ENCODE measurements around the gene GSTP1.
"Not testable (repeated sequence)": the region's sequence is repeated elsewhere in the genome, so short reads cannot be mapped to it uniquely, and the experiment has no call there.

The GSTP1 gene

GRCh38 chr11:67564230-67564629 lies 19.4 kb upstream of the GSTP1 start:
- DNase-seq = no peak

GRCh38 chr11:67571443-67571842 lies 12.2 kb upstream of the GSTP1 start:
- DNase-seq = no peak

DNA sequence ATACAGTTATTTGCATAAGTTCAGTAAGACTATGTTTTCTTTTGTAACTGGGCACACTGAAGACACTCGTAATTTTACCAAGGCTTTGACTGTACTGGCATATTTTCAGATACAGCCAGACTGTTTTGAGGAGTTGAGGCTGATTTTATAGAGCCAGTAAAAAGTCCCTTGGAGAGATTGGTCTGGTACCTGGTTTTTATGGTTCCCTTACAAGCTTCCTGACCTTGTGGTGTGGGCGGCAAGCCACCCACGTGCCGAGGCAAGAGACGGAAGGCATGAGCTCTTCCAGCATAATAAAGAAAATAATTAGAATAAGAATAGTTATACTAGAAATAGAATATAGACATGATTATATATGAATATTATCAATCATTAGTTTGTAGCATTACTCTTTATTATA lies 11.3 kb upstream of the GSTP1 start:
- no peak for DNase-seq

- DNase-seq = no peak
These were observed 10.7 kb upstream of the GSTP1 start for GRCh38 chr11:67572747-67573419.

DNA sequence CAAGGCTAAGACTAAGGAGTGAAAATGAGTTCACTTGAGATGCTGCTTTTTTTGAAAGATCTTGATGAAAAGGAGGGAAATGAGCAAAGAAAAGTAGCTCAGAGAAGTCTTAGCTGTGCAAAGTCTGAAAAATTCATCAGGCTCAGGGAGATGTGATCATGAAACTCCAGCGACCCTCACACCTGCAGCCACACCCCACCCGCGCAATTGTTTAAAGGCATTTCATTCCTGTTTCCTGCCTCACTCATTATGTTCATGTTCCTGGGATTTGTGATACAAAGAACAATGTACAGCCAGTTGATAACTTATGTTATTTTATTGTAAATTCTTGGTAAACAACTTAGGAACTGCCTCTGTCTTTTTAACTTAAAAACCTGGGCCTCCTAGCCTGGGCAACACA lies 8.7 kb upstream of the GSTP1 start:
- DNase-seq = no peak

GRCh38 chr11:67576735-67577475 lies 6.7 kb upstream of the GSTP1 start:
- DNase-seq = no peak

DNA sequence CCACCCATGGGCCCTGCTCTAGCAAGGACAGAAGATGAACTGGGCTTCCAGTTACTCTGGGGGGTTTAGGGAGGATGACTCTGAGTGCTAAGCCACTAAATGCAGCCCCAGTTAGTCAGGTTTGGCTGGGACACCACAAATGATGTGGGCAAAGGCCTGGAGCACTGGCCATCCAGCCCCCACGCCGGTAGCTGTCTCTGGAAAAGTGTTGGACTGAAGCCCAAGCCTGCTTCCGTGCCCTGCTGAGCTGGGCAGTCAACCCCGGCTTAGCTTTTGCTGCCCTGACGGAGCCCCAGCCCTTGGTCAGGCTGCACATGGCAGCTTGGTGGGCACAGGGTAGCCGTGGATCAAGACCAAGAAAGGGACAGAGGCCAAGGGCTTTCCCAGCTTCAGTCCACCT lies 5.7 kb upstream of the GSTP1 start:
- no peak for DNase-seq

DNA sequence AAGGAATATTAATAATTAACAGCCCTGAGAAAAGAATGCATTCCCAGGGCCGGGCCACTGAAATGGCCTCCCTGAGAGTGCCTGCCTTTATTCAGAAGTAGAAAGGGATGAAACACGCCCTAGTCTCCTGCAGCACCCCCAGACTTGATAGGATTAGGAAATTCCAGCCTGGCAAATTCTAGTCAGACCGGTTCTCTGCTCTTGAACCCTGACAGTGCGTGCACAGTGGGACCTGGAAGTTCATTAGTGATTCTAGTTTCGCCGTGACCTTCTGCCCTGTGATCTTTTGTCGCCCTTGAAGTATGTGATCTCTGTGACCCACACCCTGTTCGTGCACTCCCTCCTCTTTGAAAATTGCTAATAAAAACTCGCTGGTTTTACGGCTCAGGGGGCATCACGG lies 2.1 kb upstream of the GSTP1 start:
- DNase-seq = no peak

DNA sequence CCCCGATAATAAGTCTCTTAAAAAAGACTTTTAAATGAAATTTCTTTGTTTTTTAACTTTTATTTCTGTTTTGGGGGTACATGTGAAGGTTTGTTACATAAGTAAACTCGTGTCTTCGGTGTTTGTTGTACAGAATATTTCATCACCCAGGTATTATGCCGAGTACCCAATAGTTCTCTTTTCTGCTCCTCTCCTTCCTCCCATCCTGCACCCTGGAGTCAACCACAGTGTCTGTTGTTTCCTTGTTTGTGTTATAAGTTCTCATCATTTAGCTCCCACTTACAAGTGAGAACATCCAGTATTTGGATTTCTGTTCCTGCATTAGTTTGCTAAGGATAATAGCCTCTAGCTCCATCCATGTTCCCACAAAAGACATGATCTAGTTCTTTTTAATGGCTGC lies 1.6 kb upstream of the GSTP1 start:
- no peak for DNase-seq

- DNase-seq = no peak
These were observed 731 bp downstream of the GSTP1 start for GRCh38 chr11:67584205-67584880.

- DNase-seq = no peak
These were observed 1.6 kb downstream of the GSTP1 start for GRCh38 chr11:67584881-67585873.

- no peak for DNase-seq
These were observed 2.3 kb downstream of the GSTP1 start for GRCh38 chr11:67585911-67586310.

DNA sequence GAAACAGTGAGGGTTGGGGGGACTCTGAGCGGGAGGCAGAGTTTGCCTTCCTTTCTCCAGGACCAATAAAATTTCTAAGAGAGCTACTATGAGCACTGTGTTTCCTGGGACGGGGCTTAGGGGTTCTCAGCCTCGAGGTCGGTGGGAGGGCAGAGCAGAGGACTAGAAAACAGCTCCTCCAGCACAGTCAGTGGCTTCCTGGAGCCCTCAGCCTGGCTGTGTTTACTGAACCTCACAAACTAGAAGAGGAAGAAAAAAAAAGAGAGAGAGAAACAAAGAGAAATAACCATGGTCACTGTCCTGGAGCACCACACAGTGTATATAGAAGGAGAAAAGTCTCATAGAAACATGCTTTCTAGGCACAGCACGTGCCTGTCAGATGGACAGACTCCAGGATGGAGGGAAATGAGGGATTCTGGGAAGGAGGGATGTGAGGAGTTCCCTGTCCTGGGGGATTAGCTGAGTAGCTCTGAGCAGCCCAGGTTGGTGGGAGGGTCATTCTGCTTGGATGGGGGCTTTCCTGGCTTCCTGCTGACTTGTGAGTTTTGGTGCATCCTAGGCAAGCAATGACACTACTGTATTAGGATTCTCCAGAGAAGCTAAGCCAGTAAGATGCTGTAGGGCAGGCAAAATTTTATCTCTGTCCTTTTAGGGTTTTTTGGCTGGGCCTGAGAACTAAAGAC lies 3.1 kb downstream of the GSTP1 start:
- no peak for DNase-seq

DNA sequence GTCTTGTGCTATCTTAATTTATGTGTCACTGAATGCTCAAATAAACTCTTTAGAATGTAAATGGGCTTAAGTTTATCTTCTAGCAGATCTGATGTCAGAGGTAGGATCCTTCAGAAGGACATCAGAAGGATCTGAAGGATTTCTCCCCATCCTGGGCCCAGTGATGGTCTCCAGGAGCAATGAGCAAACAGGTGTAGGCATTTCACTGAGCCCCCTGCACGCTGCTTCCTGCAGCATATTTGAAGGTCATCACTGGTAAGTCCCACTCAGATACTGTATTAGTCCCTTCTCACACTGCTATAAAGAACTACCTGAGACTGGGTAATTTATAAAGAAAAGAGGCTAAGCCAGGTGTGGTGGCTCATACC lies 4.5 kb downstream of the GSTP1 start:
- no peak for DNase-seq

DNA sequence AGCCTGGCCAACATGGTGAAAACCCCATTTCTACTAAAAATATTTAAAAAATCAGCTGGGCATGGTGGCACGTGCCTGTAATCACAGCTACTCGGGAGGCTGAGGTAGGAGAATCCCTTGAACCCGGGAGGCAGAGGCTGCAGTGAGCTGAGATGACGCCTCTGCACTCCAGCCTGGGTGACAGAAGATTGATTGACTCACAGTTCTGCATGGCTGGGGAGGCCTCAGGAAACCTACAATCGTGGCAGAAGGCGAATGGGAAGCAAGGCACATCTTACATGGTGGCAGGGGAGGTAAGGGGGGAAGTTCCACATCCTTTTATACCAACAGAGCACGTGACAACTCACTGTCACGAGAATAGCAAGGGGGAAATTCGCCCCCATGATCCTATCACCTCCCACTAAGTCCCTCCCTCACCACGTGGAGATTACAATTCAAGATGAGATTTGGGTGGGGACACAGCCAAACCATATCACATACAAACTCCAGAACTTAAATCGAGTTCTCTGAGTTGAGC lies 5.3 kb downstream of the GSTP1 start:
- not testable (repeated sequence) for DNase-seq

DNA sequence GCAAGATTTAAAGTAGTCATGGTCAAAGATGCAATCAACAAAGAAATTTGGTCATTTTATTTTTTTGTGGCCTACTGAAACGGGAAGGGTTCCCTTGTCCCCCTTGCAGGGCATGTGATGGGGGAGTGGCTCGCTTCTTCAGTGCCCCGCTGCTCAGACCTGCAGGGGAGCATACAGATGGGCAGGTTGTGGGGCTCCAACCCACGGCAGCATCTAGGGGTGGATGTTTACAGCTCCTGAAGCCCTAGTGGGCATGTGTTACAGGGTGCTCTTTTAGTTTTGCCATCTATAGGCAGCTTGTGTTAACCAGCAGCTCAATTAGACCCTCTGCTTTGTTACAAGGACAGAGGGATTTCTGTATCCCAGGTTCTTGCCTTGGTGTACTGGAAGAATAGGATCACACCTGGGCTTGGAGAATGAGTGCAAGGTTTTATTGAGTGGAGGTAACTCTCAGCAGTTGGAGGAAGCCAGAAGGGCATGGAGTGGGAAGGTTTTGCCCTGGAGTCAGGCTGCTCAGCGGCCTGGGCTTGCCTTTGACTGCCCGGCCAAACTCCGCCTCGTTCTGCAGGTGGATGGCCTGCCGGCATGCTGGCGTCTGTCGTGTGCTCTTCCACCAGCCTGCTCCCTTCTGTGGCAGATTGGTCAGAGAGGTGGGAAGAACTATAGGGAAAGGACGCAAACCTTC lies 9.4 kb downstream of the GSTP1 start:
- no peak for DNase-seq

GRCh38 chr11:67593565-67593905 lies 9.9 kb downstream of the GSTP1 start:
- no peak for DNase-seq

DNA sequence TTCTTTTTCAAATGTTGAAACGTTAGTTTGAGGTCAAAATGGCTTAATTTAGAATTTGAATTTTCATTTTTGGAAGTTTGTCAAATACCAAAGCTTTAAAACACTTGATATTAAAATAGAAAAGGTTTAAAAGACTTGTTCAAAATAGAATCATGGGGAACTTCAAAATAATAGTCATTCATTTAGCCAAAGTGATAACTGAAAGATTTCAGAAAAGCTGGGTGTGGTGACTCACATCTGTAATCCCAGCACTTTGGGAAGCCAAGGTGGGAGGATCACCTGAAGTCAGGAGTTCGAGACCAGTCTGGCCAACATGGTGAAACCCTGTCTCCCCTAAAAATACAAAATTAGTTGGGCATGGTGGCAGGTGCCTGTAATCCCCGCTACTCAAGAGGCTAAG lies 10.9 kb downstream of the GSTP1 start:
- DNase-seq = no peak

GRCh38 chr11:67596753-67597300 lies 13.2 kb downstream of the GSTP1 start:
- DNase-seq = no peak

- DNase-seq = not testable (repeated sequence)
These were observed 13.8 kb downstream of the GSTP1 start for GRCh38 chr11:67597458-67597857.

DNA sequence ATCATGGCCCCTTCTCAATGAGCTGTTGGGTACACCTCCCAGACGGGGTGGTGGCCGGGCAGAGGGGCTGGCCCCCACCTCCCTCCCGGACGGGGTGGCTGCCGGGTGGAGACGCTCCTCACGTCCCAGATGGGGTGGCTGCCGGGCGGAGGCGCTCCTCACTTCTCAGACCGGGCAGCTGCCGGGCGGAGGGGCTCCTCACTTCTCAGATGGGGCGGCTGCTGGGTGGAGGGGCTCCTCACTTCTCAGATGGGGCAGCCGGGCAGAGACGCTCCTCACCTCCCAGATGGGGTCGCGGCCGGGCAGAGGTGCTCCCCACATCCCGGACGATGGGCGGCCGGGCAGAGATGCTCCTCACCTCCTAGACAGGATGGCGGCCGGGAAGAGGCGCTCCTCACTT lies 14.4 kb downstream of the GSTP1 start:
- not testable (repeated sequence) for DNase-seq

All from NCI-H187 treated with DMSO at 0.1 percent for 48 hours (cell line).